B cell (primary cell): ENCODE data around the gene KCNK18. TPM values are rescaled to one million over a fixed set of nuclear protein-coding genes. Genes with fewer than 3 reads are reported as not detected.

Experiments used
- ATAC-seq: fragments of 200-7000 bp; cut with Tn5 transposase; one replicate; pipeline ENCODE4 v1.10.0; 2021; ENCODE audit warnings: low read depth, mild to moderate bottlenecking, moderate number of reproducible peaks, moderate library complexity
- CTCF ChIA-PET: fragments of 350-600 bp; sonication (Branson Sonifier 250); formaldehyde crosslinking; loops from one replicate; lab custom pipeline; 2021; ENCODE audit warnings: antibody characterized with exemption, inconsistent platforms; lab: Charles Lee
- POLR2A ChIA-PET: fragments of 350-600 bp; sonication (Branson Sonifier 250); formaldehyde crosslinking; loops from one replicate; lab custom pipeline; 2021; ENCODE audit warnings: antibody characterized with exemption; lab: Charles Lee
- DNase-seq: peaks from one replicate; pipeline ENCODE4 v3.0.0; 2013
- H2AFZ ChIP-seq: 2 replicates; pipeline ENCODE4 v1.6.1; 2012; ENCODE audit warnings: mild to moderate bottlenecking, low read depth, low read length; ENCODE audit not compliant: insufficient read depth, poor library complexity, severe bottlenecking
- H3K27ac ChIP-seq, 2 donors: 1 replicate in 1 of 2; 2 replicates in 1 of 2; pipeline ENCODE4 v1.5.1; 2012 to 2013; ENCODE audit warnings: low read length in 2 of 2, mild to moderate bottlenecking in 2 of 2, moderate library complexity in 1 of 2
- H3K27me3 ChIP-seq, 4 experiments: fragments of 200-600 bp in 1 of 4; sonication (generic) in 1 of 4; replicated peaks in 1 of 4; 1 replicate in 2 of 4; 2 replicates in 2 of 4; pipeline versions ENCODE4 v1.6.1 to v1.7.0; 2013 to 2016; ENCODE audit warnings: low read length in 3 of 4, mild to moderate bottlenecking in 2 of 4, mixed read lengths in 1 of 4, moderate library complexity in 1 of 4; ENCODE audit not compliant: insufficient read depth in 4 of 4, control insufficient read depth in 3 of 4; ENCODE audit errors: control extremely low read depth in 1 of 4
- H3K36me3 ChIP-seq, 2 experiments: replicated peaks in 1 of 2; 1 replicate in 1 of 2; 2 replicates in 1 of 2; pipeline versions ENCODE4 v1.6.1 to v1.7.1; 2013; ENCODE audit warnings: low read length in 1 of 2; ENCODE audit not compliant: insufficient read depth in 2 of 2, control insufficient read depth in 1 of 2; ENCODE audit errors: control extremely low read depth in 1 of 2, extremely low read depth in 1 of 2
- H3K4me1 ChIP-seq, 2 donors: fragments of 200-600 bp in 1 of 2; sonication (generic) in 1 of 2; 1 replicate in 1 of 2; 2 replicates in 1 of 2; pipeline versions ENCODE4 v1.5.1 to v1.6.1; 2013 to 2017; ENCODE audit warnings: low read length in 2 of 2; ENCODE audit not compliant: control insufficient read depth in 2 of 2, insufficient read depth in 2 of 2
- H3K4me2 ChIP-seq: replicated peaks from 2 replicates; pipeline ENCODE3; 2012; ENCODE audit warnings: mild to moderate bottlenecking, low read depth, low read length; ENCODE audit not compliant: poor library complexity, severe bottlenecking
- H3K4me3 ChIP-seq, 5 experiments: fragments of 200-600 bp in 1 of 5; sonication (generic) in 1 of 5; 1 replicate in 3 of 5; 2 replicates in 2 of 5; pipeline versions ENCODE4 v1.5.1 to v1.7.0; 2011 to 2016; ENCODE audit warnings: low read length in 4 of 5, mild to moderate bottlenecking in 4 of 5, low read depth in 2 of 5, control low read depth in 1 of 5, moderate library complexity in 1 of 5; ENCODE audit not compliant: insufficient read depth in 1 of 5; ENCODE audit errors: control extremely low read depth in 1 of 5, extremely low read depth in 1 of 5
- H3K79me2 ChIP-seq: fragments of 200-600 bp; sonication (generic); one replicate; pipeline ENCODE4 v1.6.0; 2016; ENCODE audit warnings: low read length; ENCODE audit not compliant: control insufficient read depth, insufficient read depth
- H3K9ac ChIP-seq: fragments of 200-600 bp; sonication (generic); 2 replicates; pipeline ENCODE4 v1.6.1; 2017; ENCODE audit warnings: mild to moderate bottlenecking, low read length, moderate library complexity
- H3K9me3 ChIP-seq, 3 donors: one replicate each; pipeline versions ENCODE4 v1.6.1 to v1.7.1; 2013; ENCODE audit warnings: low read length in 2 of 3; ENCODE audit not compliant: control insufficient read depth in 2 of 3, insufficient read depth in 1 of 3; ENCODE audit errors: control extremely low read depth in 1 of 3
- H4K20me1 ChIP-seq: 2 replicates; pipeline ENCODE4 v1.6.0; 2012; ENCODE audit warnings: mild to moderate bottlenecking, low read length; ENCODE audit not compliant: insufficient read depth, control insufficient read depth, poor library complexity, severe bottlenecking
- H3K27ac Mint-ChIP-seq: one replicate; pipeline ENCODE4 v1.8.0; 2021; ENCODE audit warnings: mixed read lengths
- H3K27me3 Mint-ChIP-seq: one replicate; pipeline ENCODE4 v1.8.0; 2021; ENCODE audit warnings: mixed read lengths
- H3K4me1 Mint-ChIP-seq: one replicate; pipeline ENCODE4 v1.8.0; 2021; ENCODE audit warnings: mixed read lengths
- H3K4me3 Mint-ChIP-seq: one replicate; pipeline ENCODE4 v1.8.0; 2021; ENCODE audit warnings: mixed read lengths
- H3K9me3 Mint-ChIP-seq: one replicate; pipeline ENCODE4 v1.8.0; 2022; ENCODE audit warnings: mixed read lengths; ENCODE audit not compliant: insufficient read depth
- EZH2 ChIP-seq: IDR thresholded peaks from 2 replicates; pipeline ENCODE4 v1.6.1; 2012; ENCODE audit warnings: borderline replicate concordance, low read depth, mild to moderate bottlenecking, moderate library complexity, low read length; ENCODE audit not compliant: insufficient read depth, poor library complexity, severe bottlenecking
- WGBS: methylation state at CpG from one replicate; pipeline ENCODE4 v1.1.5; 2013; ENCODE audit warnings: missing lambda C conversion rate; ENCODE audit not compliant: insufficient coverage; 5-methylcytosine and 5-hydroxymethylcytosine counted together
- intact Hi-C: fragments of 100-400 bp; cut with micrococcal nuclease; formaldehyde crosslinking; loops from one replicate; pipeline ENCODE4 v1.10.0; 2022
- polyA plus RNA-seq: library from polyadenylated mRNA; depleted of rRNA; stranded (reverse); fragments of >200 nt; gene quantifications from 2 replicates; pipeline ENCODE4 v1.2.3, GENCODE V29; 2012
- small RNA-seq: library from RNA; depleted of rRNA; stranded (forward); fragments of <200 nt; gene quantifications from one replicate; pipeline ENCODE3, GENCODE V24; 2012; ENCODE audit warnings: low replicate concordance, low read depth; ENCODE audit not compliant: insufficient read length
- total RNA-seq, 2 donors: library from RNA; stranded (reverse); fragments of 120-200 nt in 1 of 2; gene quantifications; 1 replicate in 1 of 2; 2 replicates in 1 of 2; pipeline versions ENCODE4 v1.2.3 to v1.2.4, GENCODE V29; 2013 to 2022
- TF ChIP-seq, protein P1 (sequence below): fragments of 200-600 bp; IDR thresholded peaks from one replicate; pipeline ENCODE4 v1.8.0; 2022; ENCODE audit warnings: antibody characterized with exemption, mild to moderate bottlenecking

Gene KCNK18
- total and polyA plus RNA-seq, 2 donors (not counting 1 experiment from before 2014, with no cell fraction given), result not detected

DNA sequence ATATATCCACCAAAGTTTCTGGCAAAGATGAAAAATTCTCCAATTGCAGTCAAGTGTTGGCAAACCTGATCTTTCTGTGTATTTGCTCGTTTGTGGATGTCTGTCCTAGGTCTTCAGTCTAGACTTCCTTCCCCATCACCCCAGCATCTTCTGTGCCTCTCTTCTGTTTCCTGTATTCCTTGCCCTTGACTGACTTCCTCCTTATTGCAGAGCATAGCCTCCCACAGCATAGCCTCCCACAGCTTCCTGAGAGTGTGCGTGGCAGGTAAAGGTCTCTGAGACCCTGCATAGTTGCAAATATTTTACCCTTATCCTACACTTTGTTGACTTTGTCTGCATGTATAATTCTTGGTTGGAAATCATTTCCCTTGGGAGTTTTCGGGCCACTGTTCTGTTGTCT is 62.0 kb downstream of the KCNK18 start:
- no peaks in the 10 kb centered on the region for H4K20me1 ChIP-seq
- H3K9me3 ChIP-seq, result no peaks in the 10 kb centered on the region
- H3K4me1 ChIP-seq, result no peaks in the 10 kb centered on the region
- H3K36me3 ChIP-seq, result no peaks in the 10 kb centered on the region
- Mint-ChIP-seq H3K27ac (no peak overlapping the region), H3K4me1 (no peaks in the 10 kb centered on the region), H3K4me3 (no peak overlapping the region), H3K9me3 (no peaks in the 10 kb centered on the region), H3K27me3 (peaks cover 19% of the 10 kb centered on the region)
- no peak for TF ChIP-seq EZH2
- TF ChIP-seq, protein P1, sequence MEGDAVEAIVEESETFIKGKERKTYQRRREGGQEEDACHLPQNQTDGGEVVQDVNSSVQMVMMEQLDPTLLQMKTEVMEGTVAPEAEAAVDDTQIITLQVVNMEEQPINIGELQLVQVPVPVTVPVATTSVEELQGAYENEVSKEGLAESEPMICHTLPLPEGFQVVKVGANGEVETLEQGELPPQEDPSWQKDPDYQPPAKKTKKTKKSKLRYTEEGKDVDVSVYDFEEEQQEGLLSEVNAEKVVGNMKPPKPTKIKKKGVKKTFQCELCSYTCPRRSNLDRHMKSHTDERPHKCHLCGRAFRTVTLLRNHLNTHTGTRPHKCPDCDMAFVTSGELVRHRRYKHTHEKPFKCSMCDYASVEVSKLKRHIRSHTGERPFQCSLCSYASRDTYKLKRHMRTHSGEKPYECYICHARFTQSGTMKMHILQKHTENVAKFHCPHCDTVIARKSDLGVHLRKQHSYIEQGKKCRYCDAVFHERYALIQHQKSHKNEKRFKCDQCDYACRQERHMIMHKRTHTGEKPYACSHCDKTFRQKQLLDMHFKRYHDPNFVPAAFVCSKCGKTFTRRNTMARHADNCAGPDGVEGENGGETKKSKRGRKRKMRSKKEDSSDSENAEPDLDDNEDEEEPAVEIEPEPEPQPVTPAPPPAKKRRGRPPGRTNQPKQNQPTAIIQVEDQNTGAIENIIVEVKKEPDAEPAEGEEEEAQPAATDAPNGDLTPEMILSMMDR, result no peak
- intact Hi-C loops, result no loop called here
- no peak overlapping the region for H3K27ac ChIP-seq
- no peak overlapping the region for H2AFZ ChIP-seq
- no peak overlapping the region for H3K4me2 ChIP-seq
- no peaks in the 10 kb centered on the region for H3K79me2 ChIP-seq
- POLR2A ChIA-PET, result no interaction called here
- CTCF ChIA-PET, result no interaction called here
- no peak overlapping the region for H3K4me3 ChIP-seq
- 100% methylated on average over 1 of the region's 3 CpGs for WGBS
- peaks cover 0 to 23% (median 4%) of the 10 kb centered on the region in 4 experiments for H3K27me3 ChIP-seq
- H3K9ac ChIP-seq, result no peak overlapping the region
- DNase-seq, result no peak
- no peak for ATAC-seq

Small RNA genes within 50 kb of the gene (small RNA-seq; reads per million reads assigned to genes)
- gene MIR3663, result not detected

Other genes starting within 250 kb of the KCNK18 start
- gene SHTN1, start 192.3 kb upstream of the KCNK18 start, total RNA-seq, result 0.34 TPM in 1 of 2 replicates, not detected in the other
- 0.06 and 0.12 TPM in 2 replicates for gene SHTN1, start 192.3 kb upstream of the KCNK18 start, polyA plus RNA-seq
- gene VAX1, start 59.2 kb upstream of the KCNK18 start, total RNA-seq, result not detected in 2 replicates
- not detected in 2 replicates for gene VAX1, start 59.2 kb upstream of the KCNK18 start, polyA plus RNA-seq
- not detected in 2 replicates for gene SLC18A2, start 43.6 kb downstream of the KCNK18 start, total RNA-seq
- 0.07 TPM in 1 of 2 replicates, not detected in the other for gene SLC18A2, start 43.6 kb downstream of the KCNK18 start, polyA plus RNA-seq
- 11.3 and 13.2 TPM in 2 replicates for gene PDZD8, start 178.0 kb downstream of the KCNK18 start, total RNA-seq
- 4.0 and 4.9 TPM in 2 replicates for gene PDZD8, start 178.0 kb downstream of the KCNK18 start, polyA plus RNA-seq